H9 (cell line): Measurements from ENCODE around the gene ADAMTS16. TPM values are rescaled to one million over a fixed set of nuclear protein-coding genes. Genes with fewer than 3 reads are reported as not detected.

ENCODE experiments used
- DNase-seq: peaks from one replicate; pipeline ENCODE4 v3.0.0-alpha.2; 2017
- H2AFZ ChIP-seq: one replicate; pipeline ENCODE4 v1.6.1; 2013; ENCODE audit warnings: mild to moderate bottlenecking, low read length, control low read depth, moderate library complexity
- H2AK5ac ChIP-seq: 2 replicates; pipeline ENCODE4 v1.6.1; 2013; ENCODE audit warnings: low read length, control low read depth, mixed read lengths; ENCODE audit not compliant: insufficient read length
- H2BK120ac ChIP-seq: one replicate; pipeline ENCODE4 v1.6.1; 2013; ENCODE audit warnings: low read depth, mild to moderate bottlenecking, low read length, control low read depth, inconsistent platforms; ENCODE audit not compliant: poor library complexity, severe bottlenecking
- H2BK12ac ChIP-seq: 2 replicates; pipeline ENCODE4 v1.6.1; 2013; ENCODE audit warnings: low read length, control low read depth, mixed read lengths, low read depth; ENCODE audit not compliant: insufficient read length
- H2BK15ac ChIP-seq: 2 replicates; pipeline ENCODE4 v1.6.1; 2013; ENCODE audit warnings: low read depth, low read length, control low read depth
- H2BK20ac ChIP-seq: one replicate; pipeline ENCODE4 v1.6.1; 2013; ENCODE audit warnings: low read depth, mild to moderate bottlenecking, low read length, control low read depth, inconsistent platforms; ENCODE audit not compliant: poor library complexity, severe bottlenecking
- H2BK5ac ChIP-seq: 2 replicates; pipeline ENCODE4 v1.6.1; 2013; ENCODE audit warnings: low read length, control low read depth, mixed read lengths; ENCODE audit not compliant: insufficient read length
- H3K14ac ChIP-seq: 2 replicates; pipeline ENCODE4 v1.6.1; 2013; ENCODE audit warnings: low read length, control low read depth; ENCODE audit not compliant: insufficient read depth
- H3K18ac ChIP-seq: 2 replicates; pipeline ENCODE4 v1.6.1; 2013; ENCODE audit warnings: low read depth, mild to moderate bottlenecking, mixed read lengths, low read length, control low read depth; ENCODE audit not compliant: insufficient read length
- H3K23ac ChIP-seq: 2 replicates; pipeline ENCODE4 v1.6.1; 2013; ENCODE audit warnings: low read length, control low read depth, mixed read lengths, low read depth; ENCODE audit not compliant: insufficient read length
- H3K23me2 ChIP-seq: 2 replicates; pipeline ENCODE4 v1.6.1; 2013; ENCODE audit warnings: low read depth, mild to moderate bottlenecking, mixed read lengths, low read length, control low read depth; ENCODE audit not compliant: insufficient read length, poor library complexity, severe bottlenecking
- H3K27ac ChIP-seq: 2 replicates; pipeline ENCODE4 v1.5.1; 2013; ENCODE audit warnings: low read length, control low read depth, mixed read lengths, low read depth; ENCODE audit not compliant: insufficient read length
- H3K27me3 ChIP-seq: 2 replicates; pipeline ENCODE4 v1.6.1; 2013; ENCODE audit warnings: low read length, control low read depth, inconsistent platforms; ENCODE audit not compliant: insufficient read depth
- H3K4ac ChIP-seq: 2 replicates; pipeline ENCODE4 v1.6.1; 2013; ENCODE audit warnings: low read depth, mild to moderate bottlenecking, control low read depth, inconsistent platforms, low read length, moderate library complexity
- H3K4me1 ChIP-seq: 2 replicates; pipeline ENCODE4 v1.6.1; 2013; ENCODE audit warnings: low read length, control low read depth, inconsistent platforms; ENCODE audit not compliant: insufficient read depth
- H3K4me2 ChIP-seq: 2 replicates; pipeline ENCODE4 v1.6.1; 2013; ENCODE audit warnings: low read length, control low read depth, mixed read lengths; ENCODE audit not compliant: insufficient read length, insufficient read depth
- H3K56ac ChIP-seq: 2 replicates; pipeline ENCODE4 v1.6.1; 2013; ENCODE audit warnings: low read depth, mild to moderate bottlenecking, mixed read lengths, low read length, control low read depth; ENCODE audit not compliant: insufficient read length
- H3K79me1 ChIP-seq: 2 replicates; pipeline ENCODE4 v1.6.1; 2013; ENCODE audit warnings: low read depth, mild to moderate bottlenecking, moderate library complexity, low read length, control low read depth, inconsistent platforms; ENCODE audit not compliant: insufficient read depth, poor library complexity, severe bottlenecking
- H3K79me2 ChIP-seq: 2 replicates; pipeline ENCODE4 v1.6.1; 2013; ENCODE audit warnings: low read length, control low read depth, inconsistent platforms; ENCODE audit not compliant: insufficient read depth
- H3K9ac ChIP-seq: 2 replicates; pipeline ENCODE4 v1.6.1; 2013; ENCODE audit warnings: low read length, control low read depth, mixed read lengths; ENCODE audit not compliant: insufficient read length; ENCODE audit errors: extremely low read depth
- H3K9me3 ChIP-seq: one replicate; pipeline ENCODE4 v1.6.1; 2013; ENCODE audit warnings: low read depth, low read length, inconsistent platforms; ENCODE audit not compliant: control insufficient read depth
- H3T11ph ChIP-seq: one replicate; pipeline ENCODE4 v1.6.1; 2013; ENCODE audit warnings: mild to moderate bottlenecking, low read length, control low read depth, inconsistent platforms
- H4K20me1 ChIP-seq: one replicate; pipeline ENCODE4 v1.6.1; 2013; ENCODE audit not compliant: control insufficient read depth, insufficient read length, insufficient read depth
- H4K5ac ChIP-seq: 2 replicates; pipeline ENCODE4 v1.6.1; 2013; ENCODE audit warnings: low read depth, mild to moderate bottlenecking, mixed read lengths, low read length, control low read depth; ENCODE audit not compliant: insufficient read length
- H4K8ac ChIP-seq: replicated peaks from 2 replicates; pipeline ENCODE4 v1.6.1; 2013; ENCODE audit warnings: low read length, control low read depth, mixed read lengths, low read depth; ENCODE audit not compliant: insufficient read length
- H4K91ac ChIP-seq: 2 replicates; pipeline ENCODE4 v1.6.1; 2013; ENCODE audit warnings: low read depth, mild to moderate bottlenecking, moderate library complexity, mixed read lengths, low read length, control low read depth; ENCODE audit not compliant: insufficient read length
- H3K27ac Mint-ChIP-seq, 3 experiments: 2 replicates in 2 of 3; 3 replicates in 1 of 3; pipeline ENCODE4 v1.8.0; 2020 to 2021; ENCODE audit warnings: mixed read lengths in 3 of 3, mild to moderate bottlenecking in 1 of 3, moderate library complexity in 1 of 3
- H3K27me3 Mint-ChIP-seq: 2 replicates; pipeline ENCODE4 v1.8.0; 2021; ENCODE audit warnings: low read depth, mild to moderate bottlenecking, moderate library complexity, mixed read lengths
- H3K36me3 Mint-ChIP-seq, 3 experiments: 2 replicates in 2 of 3; 3 replicates in 1 of 3; pipeline ENCODE4 v1.8.0; 2020 to 2021; ENCODE audit warnings: low read depth in 3 of 3, mixed read lengths in 3 of 3; ENCODE audit not compliant: insufficient read depth in 1 of 3
- H3K4me1 Mint-ChIP-seq, 2 experiments: 2 replicates each; pipeline ENCODE4 v1.8.0; 2020; ENCODE audit warnings: mixed read lengths in 2 of 2
- H3K4me3 Mint-ChIP-seq, 2 experiments: 2 replicates in 1 of 2; 3 replicates in 1 of 2; pipeline ENCODE4 v1.8.0; 2020 to 2021; ENCODE audit warnings: mild to moderate bottlenecking in 2 of 2, mixed read lengths in 2 of 2, moderate library complexity in 1 of 2
- H3K9me3 Mint-ChIP-seq, 2 experiments: 2 replicates in 1 of 2; 3 replicates in 1 of 2; pipeline ENCODE4 v1.8.0; 2020; ENCODE audit warnings: mild to moderate bottlenecking in 2 of 2, mixed read lengths in 2 of 2, moderate library complexity in 1 of 2
- CTCF ChIP-seq: fragments of 200-600 bp; sonication (generic); conservative IDR thresholded peaks from 3 replicates; pipeline ENCODE4 v1.8.0; 2021; ENCODE audit warnings: antibody characterized with exemption, mild to moderate bottlenecking
- total RNA-seq: library from RNA; stranded (reverse); gene quantifications from 2 replicates; pipeline ENCODE4 v1.2.1, GENCODE V29; 2021

Gene ADAMTS16
- total RNA-seq, 1 experiment from 2014 or later = 4.5 TPM

- H3K27me3 Mint-ChIP-seq = no peaks in the 10 kb centered on the region
- no peak overlapping the region for H2AK5ac ChIP-seq
Measured at GRCh38 chr5:5356765-5357164, 216.6 kb downstream of the ADAMTS16 start.

More at GRCh38 chr5:5356765-5357164, 216.6 kb downstream of the ADAMTS16 start:
- peaks cover 17% of the 10 kb centered on the region in 2 experiments for H3K4me1 Mint-ChIP-seq
- H2BK120ac ChIP-seq = no peak overlapping the region
- H3K56ac ChIP-seq = no peak overlapping the region
- no peak overlapping the region for H2BK12ac ChIP-seq
- H4K8ac ChIP-seq = no peak overlapping the region
- H3K79me1 ChIP-seq = no peaks in the 10 kb centered on the region
- H3K9me3 ChIP-seq = no peaks in the 10 kb centered on the region
- H4K20me1 ChIP-seq = no peaks in the 10 kb centered on the region
- H2BK15ac ChIP-seq = no peak overlapping the region
- TF ChIP-seq CTCF = no peak
- H3K14ac ChIP-seq = no peak overlapping the region
- H3K27ac ChIP-seq = no peak overlapping the region
- H3K9ac ChIP-seq = no peak overlapping the region
- no peaks in the 10 kb centered on the region for H3K9me3 Mint-ChIP-seq
- H3T11ph ChIP-seq = no peak overlapping the region
- H2AFZ ChIP-seq = no peak overlapping the region
- H3K27me3 ChIP-seq = no peaks in the 10 kb centered on the region
- H3K4ac ChIP-seq = no peak overlapping the region
- H3K23me2 ChIP-seq = no peaks in the 10 kb centered on the region
- no peak overlapping the region for H3K4me3 Mint-ChIP-seq
- no peaks in the 10 kb centered on the region for H3K4me1 ChIP-seq
- no peak overlapping the region for H3K18ac ChIP-seq
- H4K91ac ChIP-seq = no peak overlapping the region
- no peaks in the 10 kb centered on the region; a peak in 2 of 7 replicates for H3K36me3 Mint-ChIP-seq
- no peak overlapping the region for H3K27ac Mint-ChIP-seq
- H3K4me2 ChIP-seq = no peak overlapping the region
- no peak overlapping the region for H4K5ac ChIP-seq
- no peak overlapping the region for H2BK20ac ChIP-seq
- no peak for DNase-seq
- no peaks in the 10 kb centered on the region for H3K79me2 ChIP-seq
- H2BK5ac ChIP-seq = no peak overlapping the region
- H3K23ac ChIP-seq = no peak overlapping the region
